Transverse colon (tissue), 4 donors: Measurements from ENCODE around the gene CSNK1A1L.

Experiments
- CTCF ChIP-seq, 5 experiments: fragments of 200-600 bp in 3 of 5; fragments of 450-650 bp in 2 of 5; sonication (generic) in 3 of 5; IDR thresholded peaks; 1 replicate in 2 of 5; 2 replicates in 3 of 5; pipeline ENCODE4 v1.5.1; 2016 to 2017; ENCODE audit warnings: antibody characterized with exemption in 5 of 5, inconsistent platforms in 3 of 5, mild to moderate bottlenecking in 2 of 5, moderate library complexity in 1 of 5
- EP300 ChIP-seq: sonication (generic); formaldehyde crosslinking; IDR thresholded peaks from one replicate; pipeline ENCODE4 v1.6.1; 2017; ENCODE audit warnings: antibody characterized with exemption, low read depth
- POLR2A ChIP-seq: fragments of 450-650 bp; IDR thresholded peaks from one replicate; pipeline ENCODE4 v1.6.1; 2016; ENCODE audit warnings: antibody characterized with exemption, mild to moderate bottlenecking, moderate library complexity
- POLR2AphosphoS5 ChIP-seq, 3 donors: sonication (generic); formaldehyde crosslinking; IDR thresholded peaks; one replicate each; pipeline ENCODE4 v1.6.1; 2016; ENCODE audit warnings: antibody characterized with exemption in 3 of 3

- TF ChIP-seq POLR2A (no peak), CTCF (IDR thresholded peaks at IDR 0.05) (no peak), EP300 (no peak), POLR2AphosphoS5 (IDR thresholded peaks at IDR 0.05) (no peak)
Measured at GRCh38 chr13:37142877-37143276, 37.4 kb upstream of the CSNK1A1L start.
